HG03558 (cell line): ENCODE measurements around the gene DLG5.

Source experiments
- ATAC-seq: cut with Tn5 transposase; IDR thresholded peaks from one replicate; pipeline ENCODE4 v1.9.1; 2021; ENCODE audit warnings: moderate number of reproducible peaks; ENCODE audit not compliant: unreplicated experiment; ENCODE audit errors: extremely low read depth

The DLG5 gene

GRCh38 chr10:77913090-77913489, 13.5 kb downstream of the DLG5 start:
- no peak for ATAC-seq

GRCh38 chr10:77912576-77912975, 14.0 kb downstream of the DLG5 start:
- no peak for ATAC-seq

- no peak for ATAC-seq
Measured at GRCh38 chr10:77911535-77912123, 14.9 kb downstream of the DLG5 start.

- ATAC-seq, result no peak
Measured at GRCh38 chr10:77910524-77911145, 15.9 kb downstream of the DLG5 start.

- no peak for ATAC-seq
Measured at GRCh38 chr10:77909749-77910375, 16.7 kb downstream of the DLG5 start.

- no peak for ATAC-seq
Measured at GRCh38 chr10:77909021-77909748, 17.4 kb downstream of the DLG5 start.

GRCh38 chr10:77907900-77908717, 18.4 kb downstream of the DLG5 start:
- ATAC-seq, result no peak

- ATAC-seq, result no peak
Measured at GRCh38 chr10:77907462-77907861, 19.1 kb downstream of the DLG5 start.

- no peak for ATAC-seq
Measured at GRCh38 chr10:77906951-77907421, 19.6 kb downstream of the DLG5 start.

GRCh38 chr10:77905781-77906180, 20.8 kb downstream of the DLG5 start:
- ATAC-seq, result no peak

- no peak for ATAC-seq
Measured at GRCh38 chr10:77905086-77905748, 21.3 kb downstream of the DLG5 start.

- no peak for ATAC-seq
Measured at GRCh38 chr10:77904100-77904840, 22.3 kb downstream of the DLG5 start.

- no peak for ATAC-seq
Measured at GRCh38 chr10:77902159-77902558, 24.4 kb downstream of the DLG5 start.

GRCh38 chr10:77901743-77902142, 24.8 kb downstream of the DLG5 start:
- ATAC-seq, result no peak

GRCh38 chr10:77899690-77900089, 26.9 kb downstream of the DLG5 start:
- ATAC-seq, result no peak

- ATAC-seq, result no peak
Measured at GRCh38 chr10:77899080-77899477, 27.5 kb downstream of the DLG5 start.

- ATAC-seq, result no peak
Measured at GRCh38 chr10:77898323-77899079, 28.1 kb downstream of the DLG5 start.

GRCh38 chr10:77896058-77896457, 30.5 kb downstream of the DLG5 start:
- no peak for ATAC-seq
